ENCODE results near the gene ARRB1. TPM values are rescaled to one million over a fixed set of nuclear protein-coding genes. Genes with fewer than 3 reads are reported as not detected.
"Not testable (repeated sequence)": the region's sequence is repeated elsewhere in the genome, so short reads cannot be mapped to it uniquely, and the experiment has no call there.

Gene ARRB1
- total and polyA plus RNA-seq, 9 donors = 14.0 to 22.7 (median 20.6) TPM

GRCh38 chr11:75277991-75278790, 73.3 kb downstream of the ARRB1 start:
- 80% methylated on average over 8 of the region's 13 CpGs for WGBS (ENCODE audit: insufficient coverage)
- DNase-seq = no peak
- Histone ChIP-seq H3K9me3 (replicated peaks; ENCODE audit: control insufficient read depth, low read depth, low read length) (no peaks in the 10 kb centered on the region), H3K27me3 (ENCODE audit: control insufficient read depth, insufficient read depth, low read length) (no peaks in the 10 kb centered on the region), H3K4me3 (ENCODE audit: low read length) (no peak overlapping the region), H3K4me1 (ENCODE audit: control insufficient read depth, insufficient read depth, low read length) (peaks cover 7% of the 10 kb centered on the region), H3K27ac (ENCODE audit: low read length) (no peak overlapping the region), H3K36me3 (ENCODE audit: control insufficient read depth, insufficient read depth, low read length) (peaks cover 55% of the 10 kb centered on the region)

GRCh38 chr11:75277211-75277805, 74.2 kb downstream of the ARRB1 start:
- H3K27ac ChIP-seq (ENCODE audit: low read length) = no peak overlapping the region
- H3K36me3 ChIP-seq (ENCODE audit: control insufficient read depth, insufficient read depth, low read length) = peaks cover 59% of the 10 kb centered on the region
- no peak for DNase-seq
- no peak overlapping the region for H3K4me3 ChIP-seq (ENCODE audit: low read length)
- no peaks in the 10 kb centered on the region for H3K27me3 ChIP-seq (ENCODE audit: control insufficient read depth, insufficient read depth, low read length)
- H3K4me1 ChIP-seq (ENCODE audit: control insufficient read depth, insufficient read depth, low read length) = peaks cover 7% of the 10 kb centered on the region
- WGBS (ENCODE audit: insufficient coverage) = 94% methylated on average over 7 of the region's 11 CpGs
- H3K9me3 ChIP-seq (replicated peaks; ENCODE audit: control insufficient read depth, low read depth, low read length) = no peaks in the 10 kb centered on the region

- Histone ChIP-seq H3K4me3 (ENCODE audit: low read length) (no peak overlapping the region), H3K27ac (ENCODE audit: low read length) (no peak overlapping the region), H3K9me3 (replicated peaks; ENCODE audit: control insufficient read depth, low read depth, low read length) (no peaks in the 10 kb centered on the region), H3K36me3 (ENCODE audit: control insufficient read depth, insufficient read depth, low read length) (peaks cover 62% of the 10 kb centered on the region), H3K4me1 (ENCODE audit: control insufficient read depth, insufficient read depth, low read length) (peaks cover 7% of the 10 kb centered on the region), H3K27me3 (ENCODE audit: control insufficient read depth, insufficient read depth, low read length) (no peaks in the 10 kb centered on the region)
- DNase-seq = no peak
- 100% methylated on average over 1 of the region's 6 CpGs for WGBS (ENCODE audit: insufficient coverage)
Observed at GRCh38 chr11:75276686-75277085, 74.8 kb downstream of the ARRB1 start.

- peaks cover 57% of the 10 kb centered on the region for H3K36me3 ChIP-seq (ENCODE audit: control insufficient read depth, insufficient read depth, low read length)
- H3K4me1 ChIP-seq (ENCODE audit: control insufficient read depth, insufficient read depth, low read length) = peaks cover 7% of the 10 kb centered on the region
- H3K9me3 ChIP-seq (replicated peaks; ENCODE audit: control insufficient read depth, low read depth, low read length) = no peaks in the 10 kb centered on the region
- WGBS (ENCODE audit: insufficient coverage) = no CpG with 5 or more reads among the region's 2 CpGs
- no peaks in the 10 kb centered on the region for H3K27me3 ChIP-seq (ENCODE audit: control insufficient read depth, insufficient read depth, low read length)
- H3K27ac ChIP-seq (ENCODE audit: low read length) = no peak overlapping the region
- DNase-seq = no peak
- H3K4me3 ChIP-seq (ENCODE audit: low read length) = no peak overlapping the region
Observed at GRCh38 chr11:75276186-75276585, 75.3 kb downstream of the ARRB1 start.

- peaks cover 6% of the 10 kb centered on the region for H3K4me1 ChIP-seq (ENCODE audit: control insufficient read depth, insufficient read depth, low read length)
- H3K9me3 ChIP-seq (replicated peaks; ENCODE audit: control insufficient read depth, low read depth, low read length) = no peaks in the 10 kb centered on the region
- no peaks in the 10 kb centered on the region for H3K27me3 ChIP-seq (ENCODE audit: control insufficient read depth, insufficient read depth, low read length)
- peaks cover 62% of the 10 kb centered on the region for H3K36me3 ChIP-seq (ENCODE audit: control insufficient read depth, insufficient read depth, low read length)
- H3K27ac ChIP-seq (ENCODE audit: low read length) = peak overlapping the region; percentile 51
- peak; percentile 62 for DNase-seq
- 32% methylated on average over 3 of the region's 6 CpGs for WGBS (ENCODE audit: insufficient coverage)
- H3K4me3 ChIP-seq (ENCODE audit: low read length) = no peak overlapping the region
Observed at GRCh38 chr11:75275581-75275980, 75.9 kb downstream of the ARRB1 start.

GRCh38 chr11:75274716-75275115, 76.7 kb downstream of the ARRB1 start:
- H3K9me3 ChIP-seq (replicated peaks; ENCODE audit: control insufficient read depth, low read depth, low read length); H3K4me1 ChIP-seq (ENCODE audit: control insufficient read depth, insufficient read depth, low read length); H3K27ac ChIP-seq (ENCODE audit: low read length); H3K27me3 ChIP-seq (ENCODE audit: control insufficient read depth, insufficient read depth, low read length); DNase-seq; H3K4me3 ChIP-seq (ENCODE audit: low read length): not testable (repeated sequence)
- 100% methylated on average over 2 of the region's 3 CpGs for WGBS (ENCODE audit: insufficient coverage)
- H3K36me3 ChIP-seq (ENCODE audit: control insufficient read depth, insufficient read depth, low read length) = peaks cover 59% of the 10 kb centered on the region

- Histone ChIP-seq H3K36me3 (ENCODE audit: control insufficient read depth, insufficient read depth, low read length) (peaks cover 51% of the 10 kb centered on the region), H3K27me3 (ENCODE audit: control insufficient read depth, insufficient read depth, low read length) (no peaks in the 10 kb centered on the region), H3K4me3 (ENCODE audit: low read length) (no peak overlapping the region), H3K27ac (ENCODE audit: low read length) (no peak overlapping the region), H3K4me1 (ENCODE audit: control insufficient read depth, insufficient read depth, low read length) (peaks cover 2% of the 10 kb centered on the region), H3K9me3 (replicated peaks; ENCODE audit: control insufficient read depth, low read depth, low read length) (no peaks in the 10 kb centered on the region)
- no peak for DNase-seq
- WGBS (ENCODE audit: insufficient coverage) = 89% methylated on average over 15 of the region's 15 CpGs
Observed at GRCh38 chr11:75273411-75274391, 77.8 kb downstream of the ARRB1 start.

GRCh38 chr11:75272821-75273301, 78.6 kb downstream of the ARRB1 start:
- peaks cover 43% of the 10 kb centered on the region for H3K36me3 ChIP-seq (ENCODE audit: control insufficient read depth, insufficient read depth, low read length)
- 81% methylated on average over 8 of the region's 12 CpGs for WGBS (ENCODE audit: insufficient coverage)
- no peak for DNase-seq

GRCh38 chr11:75272391-75272790, 79.1 kb downstream of the ARRB1 start:
- H3K4me1 ChIP-seq (ENCODE audit: control insufficient read depth, insufficient read depth, low read length) = peaks cover 2% of the 10 kb centered on the region
- 88% methylated on average over 5 of the region's 5 CpGs for WGBS (ENCODE audit: insufficient coverage)
- no peaks in the 10 kb centered on the region for H3K27me3 ChIP-seq (ENCODE audit: control insufficient read depth, insufficient read depth, low read length)
- H3K36me3 ChIP-seq (ENCODE audit: control insufficient read depth, insufficient read depth, low read length) = peaks cover 39% of the 10 kb centered on the region
- no peaks in the 10 kb centered on the region for H3K9me3 ChIP-seq (replicated peaks; ENCODE audit: control insufficient read depth, low read depth, low read length)
- no peak for DNase-seq
- no peak overlapping the region for H3K4me3 ChIP-seq (ENCODE audit: low read length)
- no peak overlapping the region for H3K27ac ChIP-seq (ENCODE audit: low read length)

More at GRCh38 chr11:75272821-75273301, 78.6 kb downstream of the ARRB1 start:
- Histone ChIP-seq H3K4me3 (ENCODE audit: low read length) (no peak overlapping the region), H3K4me1 (ENCODE audit: control insufficient read depth, insufficient read depth, low read length) (peaks cover 2% of the 10 kb centered on the region), H3K9me3 (replicated peaks; ENCODE audit: control insufficient read depth, low read depth, low read length) (no peaks in the 10 kb centered on the region), H3K27me3 (ENCODE audit: control insufficient read depth, insufficient read depth, low read length) (no peaks in the 10 kb centered on the region), H3K27ac (ENCODE audit: low read length) (no peak overlapping the region)

Measured in muscle of leg (tissue), 11 donors.